Keratinocyte (primary cell): Measurements from ENCODE around the gene GREB1. TPM values are rescaled to one million over a fixed set of nuclear protein-coding genes. Genes with fewer than 3 reads are reported as not detected.

Experiments used
- DNase-seq: peaks from one replicate; pipeline ENCODE4 v3.0.0-alpha.2; 2011; ENCODE audit warnings: low read depth, missing footprints, low spot score
- FAIRE-seq: peaks from 2 replicates; lab custom pipeline; 2011; peaks lifted over from hg19 to GRCh38; lab: Jason Lieb, UNC
- H2AFZ ChIP-seq: 2 replicates; pipeline ENCODE4 v1.6.0; 2012; ENCODE audit warnings: low read length, control low read depth, inconsistent platforms; ENCODE audit not compliant: control insufficient read depth
- H3K27ac ChIP-seq: 2 replicates; pipeline ENCODE4 v1.5.1; 2011; ENCODE audit warnings: low read length; ENCODE audit not compliant: control insufficient read depth, insufficient read depth
- H3K27me3 ChIP-seq: 3 replicates; pipeline ENCODE4 v1.6.0; 2011; ENCODE audit warnings: low read length; ENCODE audit not compliant: control insufficient read depth, insufficient read depth; ENCODE audit errors: extremely low read depth
- H3K36me3 ChIP-seq, 2 experiments: 2 replicates in 1 of 2; 3 replicates in 1 of 2; pipeline ENCODE4 v1.5.1; 2011; ENCODE audit warnings: low read length in 2 of 2, mild to moderate bottlenecking in 1 of 2; ENCODE audit not compliant: control insufficient read depth in 2 of 2, insufficient read depth in 2 of 2; ENCODE audit errors: extremely low read depth in 1 of 2
- H3K4me1 ChIP-seq: 3 replicates; pipeline ENCODE4 v1.5.1; 2011; ENCODE audit warnings: low read length; ENCODE audit not compliant: control insufficient read depth, insufficient read depth; ENCODE audit errors: extremely low read depth
- H3K4me2 ChIP-seq: 3 replicates; pipeline ENCODE4 v1.6.0; 2011; ENCODE audit warnings: low read depth, low read length; ENCODE audit not compliant: control insufficient read depth, insufficient read depth; ENCODE audit errors: extremely low read depth
- H3K4me3 ChIP-seq, 3 experiments: fragments of 200-600 bp in 1 of 3; sonication (generic) in 1 of 3; 2 replicates in 2 of 3; 3 replicates in 1 of 3; pipeline ENCODE4 v1.5.1; 2011 to 2016; ENCODE audit warnings: low read length in 3 of 3, mild to moderate bottlenecking in 3 of 3, control low read depth in 2 of 3, inconsistent platforms in 1 of 3, low read depth in 1 of 3, mixed read lengths in 1 of 3, mixed run types in 1 of 3, moderate library complexity in 1 of 3; ENCODE audit not compliant: control insufficient read depth in 2 of 3, insufficient read depth in 2 of 3; ENCODE audit errors: extremely low read depth in 1 of 3
- H3K79me2 ChIP-seq: 2 replicates; pipeline ENCODE4 v1.6.0; 2012; ENCODE audit warnings: low read length; ENCODE audit not compliant: control insufficient read depth, insufficient read depth
- H3K9ac ChIP-seq: 3 replicates; pipeline ENCODE4 v1.6.0; 2011; ENCODE audit warnings: low read length; ENCODE audit not compliant: control insufficient read depth, insufficient read depth; ENCODE audit errors: extremely low read depth
- H3K9me1 ChIP-seq: 3 replicates; pipeline ENCODE4 v1.6.0; 2011; ENCODE audit warnings: low read length; ENCODE audit not compliant: control insufficient read depth, insufficient read depth; ENCODE audit errors: extremely low read depth
- H3K9me3 ChIP-seq: 2 replicates; pipeline ENCODE4 v1.5.1; 2012; ENCODE audit warnings: low read depth, low read length; ENCODE audit not compliant: control insufficient read depth
- H4K20me1 ChIP-seq: 3 replicates; pipeline ENCODE4 v1.6.0; 2011; ENCODE audit warnings: low read length; ENCODE audit not compliant: control insufficient read depth, insufficient read depth; ENCODE audit errors: extremely low read depth
- CTCF ChIP-seq, 3 experiments: IDR thresholded peaks in 1 of 3; conservative IDR thresholded peaks in 1 of 3; optimal IDR thresholded peaks in 1 of 3; 2 replicates in 2 of 3; 3 replicates in 1 of 3; pipeline versions ENCODE3 to v1.5.1; 2011; ENCODE audit warnings: low read length in 3 of 3, mild to moderate bottlenecking in 3 of 3, moderate library complexity in 2 of 3, control low read depth in 1 of 3, inconsistent platforms in 1 of 3; ENCODE audit not compliant: insufficient read depth in 2 of 3; ENCODE audit errors: extremely low read depth in 1 of 3
- EZH2 ChIP-seq: IDR thresholded peaks from one replicate; pipeline ENCODE4 v1.6.1; 2012; ENCODE audit warnings: inconsistent platforms, mild to moderate bottlenecking, low read length, moderate library complexity
- dilution Hi-C: fragments of 300-500 bp; cut with MboI; formaldehyde crosslinking; loops from one replicate; pipeline ENCODE4 v1.7.0; 2020; ENCODE audit warnings: low sequenced_read_pairs; ENCODE audit not compliant: extremely low pct_ligation_motif_present
- polyA plus RNA-seq, 5 experiments: library from polyadenylated mRNA; depleted of rRNA in 3 of 5; stranded (reverse) in 3 of 5; stranded (forward) in 1 of 5; unstranded in 1 of 5; fragments of >200 nt; gene quantifications; 1 replicate in 1 of 5; 2 replicates in 3 of 5; 3 replicates in 1 of 5; pipeline versions ENCODE4 v1.2.1 to v1.2.3, GENCODE V29; 2011 to 2012; ENCODE audit warnings: missing spikeins in 2 of 5, low read depth in 1 of 5, low replicate concordance in 1 of 5

Gene GREB1
- polyA plus RNA-seq, 1 donor (not counting 4 experiments of a cell fraction or from before 2014, with no cell fraction given): 0.13 TPM

GRCh38 chr2:11685906-11686470 is 152.1 kb downstream of the GREB1 start:
- Histone ChIP-seq H3K27ac (no peak overlapping the region), H3K9me1 (no peaks in the 10 kb centered on the region), H3K79me2 (no peaks in the 10 kb centered on the region), H4K20me1 (no peaks in the 10 kb centered on the region), H3K9ac (no peak overlapping the region), H3K36me3 (no peaks in the 10 kb centered on the region), H3K9me3 (no peaks in the 10 kb centered on the region), H3K4me3 (no peak overlapping the region), H3K27me3 (peaks cover 22% of the 10 kb centered on the region), H3K4me2 (no peak overlapping the region), H3K4me1 (peaks cover 10% of the 10 kb centered on the region), H2AFZ (no peak overlapping the region)
- TF ChIP-seq CTCF (optimal IDR thresholded peaks at IDR 0.05 in 1 of 3, IDR thresholded peaks at IDR 0.05 in 1 of 3, conservative IDR thresholded peaks at IDR 0.05 in 1 of 3; ENCODE audit: extremely low read depth in 1 of 3, insufficient read depth in 2 of 3, low read length in 3 of 3): no peak
- TF ChIP-seq EZH2: no peak
- DNase-seq (no peak), FAIRE-seq (no peak)
- dilution Hi-C loops: loop anchor here (25.0 kb wide), 1 partner anchor 101 kb away; no protein-coding TSS in a partner anchor

GRCh38 chr2:11687736-11688135 is 153.9 kb downstream of the GREB1 start:
- H2AFZ ChIP-seq: no peak overlapping the region
- FAIRE-seq: no peak
- H3K9me1 ChIP-seq: no peaks in the 10 kb centered on the region
- no peaks in the 10 kb centered on the region for H3K9me3 ChIP-seq
- H3K27ac ChIP-seq: no peak overlapping the region
- peak overlapping the region; percentile 82 for H3K4me2 ChIP-seq
- DNase-seq: no peak
- H3K79me2 ChIP-seq: no peaks in the 10 kb centered on the region
- no peaks in the 10 kb centered on the region for H4K20me1 ChIP-seq
- H3K27me3 ChIP-seq: peaks cover 15% of the 10 kb centered on the region
- H3K9ac ChIP-seq: no peak overlapping the region
- no peaks in the 10 kb centered on the region for H3K36me3 ChIP-seq
- H3K4me3 ChIP-seq: no peak overlapping the region
- TF ChIP-seq EZH2: no peak
- TF ChIP-seq CTCF (optimal IDR thresholded peaks at IDR 0.05 in 1 of 3, IDR thresholded peaks at IDR 0.05 in 1 of 3, conservative IDR thresholded peaks at IDR 0.05 in 1 of 3; ENCODE audit: extremely low read depth in 1 of 3, insufficient read depth in 2 of 3, low read length in 3 of 3): no peak
- dilution Hi-C loops: loop anchor here (25.0 kb wide), 1 partner anchor 100 kb away; no protein-coding TSS in a partner anchor
- H3K4me1 ChIP-seq: peaks cover 10% of the 10 kb centered on the region
